ENCODE data around the gene HOXB6.

DNA sequence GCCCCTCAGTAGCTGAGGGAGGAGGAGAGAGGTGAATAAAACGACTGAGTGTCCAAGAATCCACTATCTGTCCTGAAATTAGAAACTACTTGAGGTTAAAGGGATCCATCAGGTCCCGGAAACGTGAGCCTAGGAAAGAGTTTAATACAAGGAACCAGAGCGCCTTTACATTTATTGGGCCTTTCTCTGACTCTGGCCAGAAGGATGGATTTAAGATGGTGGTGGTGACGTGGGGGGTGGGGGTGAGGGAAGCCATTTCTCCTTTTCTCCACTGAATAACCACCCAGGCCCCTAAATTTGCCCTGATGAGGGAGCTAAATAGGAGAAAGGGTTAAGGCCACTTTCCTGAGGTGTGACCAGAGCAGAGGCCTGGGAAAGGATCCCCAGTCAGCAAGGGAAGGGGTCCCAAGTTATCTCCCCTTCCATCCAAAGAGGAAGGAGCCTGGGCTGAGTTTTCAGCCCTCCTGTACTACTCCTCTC is 22.4 kb upstream of the HOXB6 start:
- TF ChIP-seq CTCF (conservative IDR thresholded peaks at IDR 0.05; ENCODE audit: low read length) = no peak
- no peak for TF ChIP-seq EZH2phosphoT487 (IDR thresholded peaks at IDR 0.05; ENCODE audit: borderline replicate concordance)

Measured in Loucy (cell line).